ENCODE measurements around the gene DNAH9. TPM values are rescaled to one million over a fixed set of nuclear protein-coding genes. Genes with fewer than 3 reads are reported as not detected.

DNAH9 gene
- not detected in 2 replicates for total RNA-seq

GRCh38 chr17:11598274-11599221, at the start of gene DNAH9:
TSS of gene DNAH9 (plus strand) at chr17:11598470. CDS start at chr17:11598499, 29 bp downstream.
- peak; percentile 23 for DNase-seq (ENCODE audit: low read depth)
- no peak within 1 kb of the TSS for H3K4me3 ChIP-seq (ENCODE audit: low read depth, low read length)
- TF ChIP-seq CTCF (IDR thresholded peaks at IDR 0.05; ENCODE audit: insufficient read depth, low read depth, low read length): no peak

- TF ChIP-seq CTCF (IDR thresholded peaks at IDR 0.05; ENCODE audit: insufficient read depth, low read depth, low read length): no peak
- H3K4me3 ChIP-seq (ENCODE audit: low read depth, low read length): no peak overlapping the region
- no peak for DNase-seq (ENCODE audit: low read depth)
These were observed 47.8 kb upstream of the DNAH9 start for GRCh38 chr17:11550431-11550830.

- no peak for TF ChIP-seq CTCF (IDR thresholded peaks at IDR 0.05; ENCODE audit: insufficient read depth, low read depth, low read length)
- DNase-seq (ENCODE audit: low read depth): no peak
- no peak overlapping the region for H3K4me3 ChIP-seq (ENCODE audit: low read depth, low read length)
These were observed 46.8 kb upstream of the DNAH9 start for GRCh38 chr17:11551442-11551841.

- TF ChIP-seq CTCF (IDR thresholded peaks at IDR 0.05; ENCODE audit: insufficient read depth, low read depth, low read length): no peak
- DNase-seq (ENCODE audit: low read depth): no peak
These were observed 45.1 kb upstream of the DNAH9 start for GRCh38 chr17:11553135-11553534.

GRCh38 chr17:11554042-11554441, 44.2 kb upstream of the DNAH9 start:
- DNase-seq (ENCODE audit: low read depth): no peak
- no peak for TF ChIP-seq CTCF (IDR thresholded peaks at IDR 0.05; ENCODE audit: insufficient read depth, low read depth, low read length)
- no peak overlapping the region for H3K4me3 ChIP-seq (ENCODE audit: low read depth, low read length)

More at GRCh38 chr17:11553135-11553534, 45.1 kb upstream of the DNAH9 start:
- no peak overlapping the region for H3K4me3 ChIP-seq (ENCODE audit: low read depth, low read length)

GRCh38 chr17:11554542-11554941, 43.7 kb upstream of the DNAH9 start:
- TF ChIP-seq CTCF (IDR thresholded peaks at IDR 0.05; ENCODE audit: insufficient read depth, low read depth, low read length): no peak
- DNase-seq (ENCODE audit: low read depth): no peak
- H3K4me3 ChIP-seq (ENCODE audit: low read depth, low read length): no peak overlapping the region

Data from fibroblast of villous mesenchyme (primary cell).